ENCODE measurements around the gene ACO2.

DNA sequence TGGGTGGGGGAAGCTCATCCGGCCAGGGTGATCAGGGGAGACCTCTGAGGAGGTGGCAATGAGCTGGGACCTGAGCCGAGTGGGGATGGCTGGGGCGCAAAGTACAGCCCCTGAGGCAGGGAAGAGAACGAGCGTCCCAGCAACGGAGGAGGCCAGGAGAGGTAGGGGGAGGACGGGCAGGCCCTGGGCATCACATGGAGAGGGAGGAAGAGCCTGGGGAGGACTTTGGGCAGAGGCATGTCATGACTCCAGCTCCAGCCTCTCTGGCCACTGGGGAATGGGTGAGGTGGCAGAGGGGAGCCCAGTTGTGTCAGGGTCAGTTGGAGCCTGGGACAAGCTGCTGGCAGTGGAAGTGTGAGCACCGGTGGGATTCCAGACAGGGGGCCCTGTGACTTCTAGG is 109.2 kb downstream of the ACO2 start:
- TF ChIP-seq, protein P1, sequence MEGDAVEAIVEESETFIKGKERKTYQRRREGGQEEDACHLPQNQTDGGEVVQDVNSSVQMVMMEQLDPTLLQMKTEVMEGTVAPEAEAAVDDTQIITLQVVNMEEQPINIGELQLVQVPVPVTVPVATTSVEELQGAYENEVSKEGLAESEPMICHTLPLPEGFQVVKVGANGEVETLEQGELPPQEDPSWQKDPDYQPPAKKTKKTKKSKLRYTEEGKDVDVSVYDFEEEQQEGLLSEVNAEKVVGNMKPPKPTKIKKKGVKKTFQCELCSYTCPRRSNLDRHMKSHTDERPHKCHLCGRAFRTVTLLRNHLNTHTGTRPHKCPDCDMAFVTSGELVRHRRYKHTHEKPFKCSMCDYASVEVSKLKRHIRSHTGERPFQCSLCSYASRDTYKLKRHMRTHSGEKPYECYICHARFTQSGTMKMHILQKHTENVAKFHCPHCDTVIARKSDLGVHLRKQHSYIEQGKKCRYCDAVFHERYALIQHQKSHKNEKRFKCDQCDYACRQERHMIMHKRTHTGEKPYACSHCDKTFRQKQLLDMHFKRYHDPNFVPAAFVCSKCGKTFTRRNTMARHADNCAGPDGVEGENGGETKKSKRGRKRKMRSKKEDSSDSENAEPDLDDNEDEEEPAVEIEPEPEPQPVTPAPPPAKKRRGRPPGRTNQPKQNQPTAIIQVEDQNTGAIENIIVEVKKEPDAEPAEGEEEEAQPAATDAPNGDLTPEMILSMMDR (IDR thresholded peaks at IDR 0.05) = no peak
- TF ChIP-seq POLR2AphosphoS5 (IDR thresholded peaks at IDR 0.05; ENCODE audit: insufficient read depth in 1 of 2, low read depth in 1 of 2) = no peak
